ENCODE data around the gene CDH12. TPM values are rescaled to one million over a fixed set of nuclear protein-coding genes. Genes with fewer than 3 reads are reported as not detected.

CDH12 gene
- total RNA-seq, 1 experiment from 2014 or later: 2.3 TPM

DNA sequence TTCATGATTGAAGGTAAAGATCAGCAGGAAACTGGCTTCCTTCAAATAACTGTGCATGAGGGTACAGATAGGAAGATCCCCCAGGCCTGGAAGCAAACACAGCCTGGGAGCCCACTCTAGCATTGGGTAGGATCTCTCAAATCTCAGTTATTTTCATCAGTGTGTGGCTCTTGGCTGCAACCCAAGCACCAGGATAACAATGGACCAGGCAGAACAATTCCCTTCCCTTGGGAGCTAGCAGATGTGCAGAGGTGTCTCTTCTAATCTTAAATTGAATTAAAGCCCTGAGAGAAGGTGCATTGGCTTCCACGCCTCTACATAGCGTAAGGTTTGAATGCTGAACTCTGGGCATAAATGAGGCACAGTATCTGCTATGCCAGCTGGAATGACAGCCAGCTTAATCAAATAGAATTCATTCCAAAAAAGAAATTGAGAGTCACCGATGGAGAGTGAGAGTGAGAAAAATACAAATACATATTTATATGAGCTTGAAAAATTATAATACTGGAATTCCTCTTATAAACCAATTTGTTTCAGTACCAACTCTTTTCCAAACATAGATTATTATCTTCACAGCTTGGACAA lies 957.3 kb downstream of the CDH12 start:
- intact Hi-C loops (cut with micrococcal nuclease; ENCODE audit: unreplicated experiment): no loop called here
- Mint-ChIP-seq H3K4me3 (ENCODE audit: low read depth, unreplicated experiment) (no peak overlapping the region), H3K27ac (ENCODE audit: unreplicated experiment) (no peak overlapping the region), H3K4me1 (ENCODE audit: low read depth, unreplicated experiment) (no peaks in the 10 kb centered on the region), H3K36me3 (ENCODE audit: insufficient read depth, unreplicated experiment) (no peaks in the 10 kb centered on the region), H3K9me3 (ENCODE audit: low read depth, unreplicated experiment) (no peaks in the 10 kb centered on the region), H3K27me3 (ENCODE audit: unreplicated experiment) (no peaks in the 10 kb centered on the region)
- TF ChIP-seq, protein P1, sequence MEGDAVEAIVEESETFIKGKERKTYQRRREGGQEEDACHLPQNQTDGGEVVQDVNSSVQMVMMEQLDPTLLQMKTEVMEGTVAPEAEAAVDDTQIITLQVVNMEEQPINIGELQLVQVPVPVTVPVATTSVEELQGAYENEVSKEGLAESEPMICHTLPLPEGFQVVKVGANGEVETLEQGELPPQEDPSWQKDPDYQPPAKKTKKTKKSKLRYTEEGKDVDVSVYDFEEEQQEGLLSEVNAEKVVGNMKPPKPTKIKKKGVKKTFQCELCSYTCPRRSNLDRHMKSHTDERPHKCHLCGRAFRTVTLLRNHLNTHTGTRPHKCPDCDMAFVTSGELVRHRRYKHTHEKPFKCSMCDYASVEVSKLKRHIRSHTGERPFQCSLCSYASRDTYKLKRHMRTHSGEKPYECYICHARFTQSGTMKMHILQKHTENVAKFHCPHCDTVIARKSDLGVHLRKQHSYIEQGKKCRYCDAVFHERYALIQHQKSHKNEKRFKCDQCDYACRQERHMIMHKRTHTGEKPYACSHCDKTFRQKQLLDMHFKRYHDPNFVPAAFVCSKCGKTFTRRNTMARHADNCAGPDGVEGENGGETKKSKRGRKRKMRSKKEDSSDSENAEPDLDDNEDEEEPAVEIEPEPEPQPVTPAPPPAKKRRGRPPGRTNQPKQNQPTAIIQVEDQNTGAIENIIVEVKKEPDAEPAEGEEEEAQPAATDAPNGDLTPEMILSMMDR (IDR thresholded peaks at IDR 0.05; ENCODE audit: unreplicated experiment): no peak
- BruUV-seq (replicated peaks): no TSS peak
- DNase-seq: no peak
- CTCF ChIA-PET: no interaction called here

DNA sequence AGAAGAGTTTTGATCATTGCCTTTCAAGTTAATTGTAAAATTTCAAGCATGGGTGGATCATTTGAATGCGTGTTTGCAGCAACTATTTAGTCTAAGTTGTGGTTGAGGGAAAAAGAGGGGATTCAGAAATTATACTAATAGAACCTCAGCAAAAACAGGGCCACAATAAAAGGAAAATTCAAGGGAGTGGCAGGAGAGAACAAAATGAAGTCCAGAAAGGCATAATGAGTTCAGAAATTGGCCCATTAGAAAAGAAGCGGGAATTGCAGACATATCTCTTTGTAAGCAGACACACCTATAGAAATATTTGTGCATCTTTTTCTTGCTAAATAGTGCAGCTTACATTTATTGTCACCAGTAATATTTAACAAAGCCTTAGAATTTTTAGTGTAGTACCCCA lies 960.0 kb downstream of the CDH12 start:
- CTCF ChIA-PET: no interaction called here
- H3K4me3 Mint-ChIP-seq (ENCODE audit: low read depth, unreplicated experiment): no peak overlapping the region
- TF ChIP-seq, protein P1 (IDR thresholded peaks at IDR 0.05; ENCODE audit: unreplicated experiment): no peak
- no peaks in the 10 kb centered on the region for H3K27me3 Mint-ChIP-seq (ENCODE audit: unreplicated experiment)
- intact Hi-C loops (cut with micrococcal nuclease; ENCODE audit: unreplicated experiment): no loop called here
- BruUV-seq (replicated peaks): no TSS peak
- DNase-seq: no peak
- no peaks in the 10 kb centered on the region for H3K36me3 Mint-ChIP-seq (ENCODE audit: insufficient read depth, unreplicated experiment)
- H3K4me1 Mint-ChIP-seq (ENCODE audit: low read depth, unreplicated experiment): no peaks in the 10 kb centered on the region
- H3K9me3 Mint-ChIP-seq (ENCODE audit: low read depth, unreplicated experiment): no peaks in the 10 kb centered on the region
- H3K27ac Mint-ChIP-seq (ENCODE audit: unreplicated experiment): no peak overlapping the region

DNA sequence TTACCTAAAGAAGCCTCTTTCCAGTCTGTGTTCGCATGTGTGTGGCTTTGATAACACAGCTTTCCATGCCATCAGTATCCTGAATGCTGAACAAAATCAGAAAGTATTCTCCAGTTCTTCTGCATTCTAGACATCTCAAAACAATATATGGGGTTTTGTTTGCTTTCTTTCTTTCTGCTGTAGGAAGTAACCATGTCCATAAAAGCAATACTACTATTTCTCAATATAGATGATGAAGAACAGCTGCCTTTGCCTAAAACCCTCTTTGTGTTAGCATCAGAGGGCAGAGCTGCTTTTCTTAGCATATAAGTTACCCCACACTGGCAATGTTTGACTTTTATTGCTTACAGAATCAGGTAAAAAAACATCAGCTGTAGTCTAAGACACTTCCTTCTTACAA lies 963.6 kb downstream of the CDH12 start:
- Mint-ChIP-seq H3K4me1 (ENCODE audit: low read depth, unreplicated experiment) (no peaks in the 10 kb centered on the region), H3K4me3 (ENCODE audit: low read depth, unreplicated experiment) (no peak overlapping the region), H3K27me3 (ENCODE audit: unreplicated experiment) (no peaks in the 10 kb centered on the region), H3K27ac (ENCODE audit: unreplicated experiment) (no peak overlapping the region), H3K36me3 (ENCODE audit: insufficient read depth, unreplicated experiment) (no peaks in the 10 kb centered on the region), H3K9me3 (ENCODE audit: low read depth, unreplicated experiment) (no peaks in the 10 kb centered on the region)
- intact Hi-C loops (cut with micrococcal nuclease; ENCODE audit: unreplicated experiment): no loop called here
- CTCF ChIA-PET: no interaction called here
- no TSS peak for BruUV-seq (replicated peaks)
- DNase-seq: no peak
- TF ChIP-seq, protein P1 (IDR thresholded peaks at IDR 0.05; ENCODE audit: unreplicated experiment): no peak

DNA sequence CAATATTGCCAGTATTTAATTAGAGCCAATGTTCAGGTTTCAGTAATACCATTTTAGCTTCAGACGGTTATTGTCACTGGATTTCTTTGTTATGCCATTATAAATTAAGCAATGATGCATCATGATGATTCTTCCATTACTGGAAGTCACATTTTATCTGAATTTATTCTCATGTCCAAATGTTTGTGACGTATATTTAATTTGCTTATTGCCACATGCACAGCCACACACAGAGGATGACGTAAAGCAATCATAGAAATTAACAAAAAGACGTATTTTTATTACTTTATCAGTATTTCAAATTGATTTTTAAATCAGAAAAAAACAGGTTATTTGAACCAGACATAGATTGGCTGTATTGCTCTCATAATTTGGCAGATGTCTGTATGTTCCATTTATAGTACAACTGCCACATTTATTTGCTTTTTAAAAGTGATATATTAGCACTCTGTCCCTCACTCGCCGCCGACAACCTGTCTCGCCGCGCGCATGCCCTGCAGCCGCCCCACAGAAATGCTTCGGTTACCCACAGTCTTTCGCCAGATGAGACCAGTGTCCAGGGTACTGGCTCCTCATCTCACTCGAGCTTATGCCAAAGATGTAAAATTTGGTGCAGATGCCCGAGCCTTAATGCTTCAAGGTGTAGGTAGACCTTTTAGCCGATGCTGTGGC lies 970.9 kb downstream of the CDH12 start:
- H3K27me3 Mint-ChIP-seq (ENCODE audit: unreplicated experiment): no peaks in the 10 kb centered on the region
- no TSS peak for BruUV-seq (replicated peaks)
- CTCF ChIA-PET: no interaction called here
- no peaks in the 10 kb centered on the region for H3K36me3 Mint-ChIP-seq (ENCODE audit: insufficient read depth, unreplicated experiment)
- DNase-seq: no peak
- H3K4me3 Mint-ChIP-seq (ENCODE audit: low read depth, unreplicated experiment): no peak overlapping the region
- H3K9me3 Mint-ChIP-seq (ENCODE audit: low read depth, unreplicated experiment): no peaks in the 10 kb centered on the region
- intact Hi-C loops (cut with micrococcal nuclease; ENCODE audit: unreplicated experiment): no loop called here
- TF ChIP-seq, protein P1 (IDR thresholded peaks at IDR 0.05; ENCODE audit: unreplicated experiment): no peak
- no peak overlapping the region for H3K27ac Mint-ChIP-seq (ENCODE audit: unreplicated experiment)
- no peaks in the 10 kb centered on the region for H3K4me1 Mint-ChIP-seq (ENCODE audit: low read depth, unreplicated experiment)
